Spleen (tissue), 7 donors: ENCODE data around the gene TEX50.

Source experiments
- CTCF ChIP-seq, 11 experiments: fragments of 200-600 bp in 7 of 11; fragments of 450-650 bp in 4 of 11; sonication (generic) in 4 of 11; IDR thresholded peaks in 8 of 11; conservative IDR thresholded peaks in 3 of 11; 1 replicate in 7 of 11; 2 replicates in 4 of 11; pipeline versions ENCODE4 v1.4.0 to v1.8.0; 2016 to 2021; ENCODE audit warnings: antibody characterized with exemption in 11 of 11, inconsistent platforms in 4 of 11, mild to moderate bottlenecking in 1 of 11
- POLR2A ChIP-seq, 3 donors: fragments of 450-650 bp; IDR thresholded peaks; one replicate each; pipeline ENCODE4 v1.5.1; 2017; ENCODE audit warnings: antibody characterized with exemption in 3 of 3, mild to moderate bottlenecking in 1 of 3
- donor health status: DM: no; HTN: no; CAD: no; lungs with moderate emphysema.
- donor health status: DM: no; HTN: no; CAD: no.
- donor health status: DM: no; HTN: no; CAD: no.

GRCh38 chr1:173661763-173662162, 26.6 kb downstream of the TEX50 start:
- TF ChIP-seq CTCF (IDR thresholded peaks at IDR 0.05 in 8 of 11, conservative IDR thresholded peaks at IDR 0.05 in 3 of 11): no peak
- no peak for TF ChIP-seq POLR2A (IDR thresholded peaks at IDR 0.05)
